Activated T-helper 1 cell treated with anti-CD3 and anti-CD28 coated beads, Interleukin-2, amount 50 U/mL, for 16 hours (primary cell): Measurements from ENCODE around the gene CCNG2.
"Not testable (repeated sequence)": the region's sequence is repeated elsewhere in the genome, so short reads cannot be mapped to it uniquely, and the experiment has no call there.

Experiments
- DNase-seq, 2 donors: peaks; one replicate each; pipeline ENCODE4 v3.0.0-alpha.2; 2020; ENCODE audit warnings: low read depth in 1 of 2, low spot score in 1 of 2

The CCNG2 gene

DNA sequence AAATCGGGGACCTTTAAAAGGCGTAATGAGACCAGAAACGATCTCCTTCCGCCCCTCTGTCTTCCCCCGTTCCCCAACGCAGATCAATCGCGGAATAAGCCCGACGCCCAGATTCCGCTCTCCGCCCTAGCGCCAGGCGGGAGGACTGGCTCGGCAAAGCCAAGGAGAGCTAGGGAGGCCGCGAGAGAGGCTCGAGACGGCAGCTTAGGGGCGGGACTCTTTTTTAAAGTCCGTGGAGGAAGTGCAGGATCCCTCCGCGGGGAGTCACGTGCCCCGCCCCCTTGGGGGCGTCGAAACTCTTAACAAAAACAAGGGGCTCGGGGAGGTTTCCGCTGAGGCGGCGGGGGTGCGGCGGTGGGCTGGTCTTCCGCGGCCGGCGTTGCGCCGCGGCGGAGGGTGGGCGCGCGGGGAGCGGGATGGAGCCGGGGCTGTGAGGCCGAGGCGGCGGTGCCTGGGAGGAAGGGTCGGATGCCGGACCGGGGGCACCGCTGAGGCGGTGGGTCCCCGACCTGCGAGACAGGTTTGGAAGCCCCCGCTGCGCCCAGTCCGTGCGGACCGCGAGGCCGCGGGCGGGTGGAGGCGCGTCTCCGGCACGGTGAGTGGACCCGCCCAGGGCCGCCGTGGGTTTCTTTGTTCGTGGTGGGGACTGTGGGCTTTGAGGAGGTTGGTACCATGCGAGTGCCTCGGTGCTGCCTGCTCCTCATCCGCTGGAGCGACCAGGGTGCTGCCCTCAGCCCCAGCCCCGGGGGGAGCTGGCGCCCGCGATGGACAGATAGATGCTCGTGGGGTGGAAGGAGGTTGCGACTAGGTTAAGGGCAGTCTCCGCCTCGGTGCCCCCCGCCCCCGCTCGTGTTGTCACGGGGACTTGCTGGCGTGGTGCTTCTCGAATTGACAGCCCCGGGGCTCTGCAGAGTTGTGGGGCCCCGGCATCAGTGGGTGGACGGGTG, at the start of gene CCNG2:
CCNG2 (plus strand) TSS at position 296 of the 947 bp plus-strand sequence. CDS start 1,326 bp downstream, outside the sequence.
- peak; percentile 58 to 72 for DNase-seq

DNA sequence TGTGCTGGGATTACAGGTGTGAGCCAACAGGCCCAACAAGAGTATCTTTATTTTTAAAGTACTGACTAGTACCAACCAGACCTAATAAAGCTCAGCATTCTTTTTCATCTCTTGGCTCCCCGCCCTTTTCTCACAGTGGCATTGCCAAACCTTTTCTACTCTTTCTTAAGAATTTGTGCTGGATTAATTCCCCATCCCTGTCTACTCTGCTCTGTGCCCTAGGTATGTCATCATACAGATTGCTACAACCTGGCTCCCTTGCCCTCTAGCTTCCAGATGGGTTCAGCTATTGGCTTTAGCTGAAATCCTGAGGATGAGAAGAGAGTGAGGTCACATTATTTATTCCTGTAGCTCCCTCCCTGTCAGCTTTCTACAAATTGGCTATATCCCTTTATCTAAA, 46.3 kb upstream of the CCNG2 start:
- no peak for DNase-seq

DNA sequence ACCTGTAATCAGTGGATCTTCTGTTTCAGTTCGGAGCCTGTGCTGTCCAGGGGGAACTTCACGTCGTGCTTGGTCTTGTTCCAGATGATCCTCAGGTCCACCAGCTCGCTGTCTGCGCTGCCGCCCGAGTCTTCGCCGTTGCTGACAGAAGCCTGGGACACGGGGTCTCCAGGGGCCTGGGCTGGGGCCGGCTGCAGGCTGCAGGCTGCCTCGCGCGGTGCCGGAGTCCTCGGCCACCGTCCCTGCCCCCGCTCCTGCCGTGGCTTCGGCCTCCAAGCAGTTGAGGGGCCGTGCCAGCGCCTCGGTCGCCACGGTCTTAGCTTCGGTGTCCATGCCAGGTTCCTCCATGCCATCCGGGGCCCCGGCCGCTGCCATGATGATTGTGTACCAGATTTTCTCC, 43.9 kb upstream of the CCNG2 start:
- no peak for DNase-seq

DNA sequence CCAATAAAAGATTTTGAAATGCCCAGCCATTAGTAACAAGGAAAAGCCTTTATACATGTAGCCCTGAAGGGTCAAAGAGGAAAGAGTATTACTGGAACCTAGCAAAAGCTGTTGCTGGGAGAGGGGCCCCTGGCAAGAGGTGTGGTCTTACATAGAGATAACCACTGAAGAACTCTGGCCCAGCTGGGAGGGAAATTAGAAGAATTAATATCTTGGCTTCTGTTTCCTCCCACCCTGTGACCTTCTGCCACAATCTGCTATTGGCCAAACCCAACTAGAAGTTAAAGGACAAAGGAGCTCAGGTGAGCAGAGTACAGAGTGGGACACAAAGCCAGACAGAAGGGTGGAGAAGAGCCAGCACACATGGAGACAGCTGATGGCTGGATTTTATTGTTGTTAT, 39.3 kb upstream of the CCNG2 start:
- DNase-seq: no peak

GRCh38 chr4:77120886-77121508, 36.0 kb upstream of the CCNG2 start:
- DNase-seq: no peak

DNA sequence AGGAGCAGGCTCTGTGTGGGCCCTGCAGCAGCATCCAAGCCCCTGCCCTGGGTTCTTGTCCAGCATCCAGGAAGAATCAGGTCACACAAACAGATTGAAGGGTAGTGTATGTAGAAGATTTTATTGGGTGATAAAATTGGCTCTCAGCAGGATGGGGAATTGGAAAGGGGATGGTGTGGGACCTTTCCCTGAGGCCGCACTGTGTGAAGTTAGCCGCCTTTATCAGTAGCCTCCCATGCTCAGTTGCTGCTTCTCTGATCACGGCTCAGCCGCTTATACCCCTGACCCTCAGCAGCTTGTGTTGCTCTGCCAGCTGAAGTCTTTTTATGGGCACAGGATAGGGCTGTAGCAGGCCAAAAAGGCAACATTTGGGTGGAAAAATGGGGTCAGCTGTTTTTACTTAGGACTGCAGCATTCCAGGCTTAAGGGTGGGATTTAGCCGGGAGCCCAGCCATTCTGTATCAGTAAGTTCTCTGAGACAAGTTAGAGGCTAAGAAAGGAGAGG, 35.2 kb upstream of the CCNG2 start:
- DNase-seq: no peak

DNA sequence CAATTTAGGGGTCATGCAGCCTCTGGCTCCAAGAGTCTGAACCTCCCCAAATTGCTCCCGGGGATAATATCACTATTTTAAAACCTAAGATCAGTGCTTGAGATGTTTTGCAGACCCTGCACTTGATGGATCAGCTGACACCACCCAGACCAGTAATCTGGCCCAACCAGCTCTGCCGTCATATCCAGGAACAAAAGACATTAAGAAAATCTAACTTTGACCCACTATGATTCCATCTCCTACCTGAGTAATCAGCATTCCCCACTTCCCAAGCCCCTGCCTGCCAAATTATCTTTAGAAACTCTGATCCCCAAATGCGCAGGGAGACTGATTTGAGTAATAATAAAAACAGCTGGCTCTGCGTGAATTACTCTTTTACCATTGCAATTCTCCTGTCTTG, 34.4 kb upstream of the CCNG2 start:
- DNase-seq: no peak

- DNase-seq: no peak
Observed at GRCh38 chr4:77123411-77123810, 33.6 kb upstream of the CCNG2 start.

DNA sequence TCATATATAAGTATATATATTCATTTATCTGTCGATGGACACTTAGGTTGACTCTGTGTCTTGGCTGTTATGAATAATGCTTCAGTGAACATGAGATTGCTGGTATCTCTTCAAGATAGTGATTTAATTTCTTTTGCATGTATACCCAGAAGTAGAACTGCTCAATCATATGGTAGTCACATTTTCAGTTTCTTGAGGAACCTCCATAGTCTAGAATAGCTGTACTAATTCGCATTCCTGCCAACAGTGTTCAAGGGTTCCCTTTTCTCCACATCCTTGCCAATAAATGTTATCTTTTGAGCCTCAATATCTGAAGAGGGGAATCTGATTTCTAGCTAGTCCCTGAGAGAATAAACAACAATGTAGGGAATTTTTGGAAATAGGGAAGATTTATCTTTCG, 32.4 kb upstream of the CCNG2 start:
- no peak for DNase-seq

DNA sequence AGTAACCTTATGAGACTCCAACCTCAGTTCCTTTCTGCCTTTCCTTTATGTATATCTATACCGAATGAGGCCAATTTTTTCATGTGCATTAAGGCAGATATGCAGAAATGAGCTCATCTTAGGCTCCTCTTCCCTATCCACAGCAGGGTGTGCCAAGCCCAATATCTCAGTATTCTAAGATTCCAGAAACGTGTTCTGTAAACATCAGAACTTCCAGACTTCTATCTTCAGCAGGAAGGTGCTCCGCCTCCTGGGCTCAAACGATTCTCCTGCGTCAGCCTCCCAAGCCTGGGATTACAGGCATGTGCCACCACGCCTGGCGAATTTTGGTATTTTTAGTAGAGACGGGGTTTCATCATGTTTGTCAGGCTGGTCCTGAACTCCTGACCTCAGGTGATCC, 31.0 kb upstream of the CCNG2 start:
- no peak for DNase-seq

DNA sequence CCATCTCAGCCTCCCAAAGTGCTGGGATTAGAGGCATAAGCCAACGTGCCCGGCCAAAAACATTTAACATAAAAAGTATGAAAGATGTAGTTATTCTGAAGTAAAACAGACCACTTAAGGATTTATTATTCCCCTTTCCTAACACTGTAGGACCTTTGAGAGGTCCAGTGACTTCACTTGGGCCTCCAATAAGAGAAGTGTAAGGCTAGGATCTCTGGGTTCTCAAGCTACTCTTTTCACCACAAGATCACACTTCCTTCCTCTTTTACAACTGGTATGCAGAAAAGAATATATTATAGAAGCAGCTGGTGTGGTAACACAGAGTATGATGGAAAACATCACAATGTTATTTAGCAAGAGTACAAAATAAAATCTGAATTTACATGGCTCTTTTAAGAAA, 30.2 kb upstream of the CCNG2 start:
- no peak for DNase-seq

DNA sequence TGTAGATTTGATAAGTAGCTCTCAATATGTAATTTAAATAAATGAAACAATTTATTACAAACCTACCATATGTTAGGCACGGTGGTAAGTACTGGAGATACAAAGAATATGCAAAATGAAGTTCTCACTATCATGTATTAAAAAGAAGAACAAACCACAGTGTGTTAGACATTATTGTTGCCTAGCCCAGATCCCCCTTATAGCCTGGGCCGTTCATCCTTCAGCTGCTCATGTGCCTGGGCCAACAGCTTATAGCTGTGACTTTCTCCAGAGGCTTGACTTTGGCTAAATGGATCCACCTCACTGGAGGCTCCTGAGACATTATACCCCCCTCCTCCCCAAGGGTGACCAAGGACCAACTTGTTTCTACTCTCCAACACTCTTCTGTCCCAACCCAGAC, 29.8 kb upstream of the CCNG2 start:
- no peak for DNase-seq

DNA sequence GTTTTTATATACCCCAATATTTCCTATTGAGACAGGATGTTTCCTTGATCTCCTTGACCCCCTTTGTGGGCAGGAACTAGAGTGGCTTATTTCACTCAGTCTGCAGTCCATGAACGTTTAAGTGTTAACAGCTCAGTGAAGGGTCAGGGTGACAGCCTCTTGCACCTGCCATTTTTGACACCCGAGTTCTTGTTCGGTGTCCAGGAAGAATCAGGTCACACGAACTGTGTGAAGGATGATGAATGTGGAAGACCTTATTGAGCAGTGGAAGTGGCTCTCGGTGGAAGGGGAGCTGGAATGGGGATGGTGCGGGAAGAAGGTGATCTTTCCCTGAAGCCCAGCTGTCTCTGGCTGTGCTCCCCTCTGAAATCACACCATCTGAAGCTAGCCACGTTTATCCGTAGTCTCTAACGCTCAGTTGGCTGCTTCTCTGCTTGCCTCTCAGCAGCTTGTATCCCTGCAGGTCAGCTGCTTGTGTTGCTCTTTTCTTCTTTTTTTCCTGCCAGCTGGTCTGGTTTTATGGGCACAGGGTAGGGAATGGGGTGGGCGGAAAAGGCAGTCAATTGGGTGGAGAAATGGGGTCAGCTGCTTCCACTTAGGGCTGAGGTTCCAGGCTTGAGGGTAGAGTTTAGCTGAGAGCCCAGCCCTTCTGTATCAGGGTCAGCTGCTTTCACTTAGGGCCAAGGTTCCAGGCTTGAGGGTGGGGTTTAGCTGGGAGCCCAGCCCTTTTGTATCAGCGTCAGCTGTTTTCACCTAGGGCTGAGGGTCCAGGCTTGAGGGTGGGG, 29.0 kb upstream of the CCNG2 start:
- DNase-seq: no peak

DNA sequence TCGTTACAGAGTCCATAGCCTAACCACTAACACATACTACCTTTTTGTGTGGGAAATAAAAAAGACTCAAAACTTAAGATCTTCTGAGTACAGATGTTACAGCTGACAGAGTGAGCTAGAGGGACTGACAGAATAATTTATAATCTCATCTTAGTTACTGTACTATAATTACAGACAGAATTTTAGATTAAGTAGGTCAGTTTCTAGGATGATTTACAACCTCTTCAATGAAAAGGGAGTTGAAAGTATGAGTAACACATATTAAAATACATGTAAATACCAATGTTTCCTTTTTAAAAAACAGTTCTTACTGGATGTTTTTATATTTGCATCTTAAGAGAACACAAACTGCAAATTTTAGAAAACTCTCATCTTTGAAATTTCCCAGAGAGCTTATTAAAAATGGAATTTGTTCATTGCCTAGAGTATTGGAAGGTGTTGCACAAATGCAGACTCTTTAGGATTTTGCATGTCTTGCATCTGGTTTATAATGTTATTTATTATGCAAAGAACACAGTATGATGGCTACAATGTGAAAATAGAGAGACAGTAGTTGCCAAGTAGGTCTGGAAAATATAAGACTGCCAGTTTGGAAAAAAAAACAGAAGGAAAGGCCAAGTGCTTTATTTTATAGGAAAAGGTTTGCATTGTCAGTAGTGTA, 24.2 kb upstream of the CCNG2 start:
- DNase-seq: no peak

GRCh38 chr4:77137448-77137847, 19.6 kb upstream of the CCNG2 start:
- DNase-seq: not testable (repeated sequence)

DNA sequence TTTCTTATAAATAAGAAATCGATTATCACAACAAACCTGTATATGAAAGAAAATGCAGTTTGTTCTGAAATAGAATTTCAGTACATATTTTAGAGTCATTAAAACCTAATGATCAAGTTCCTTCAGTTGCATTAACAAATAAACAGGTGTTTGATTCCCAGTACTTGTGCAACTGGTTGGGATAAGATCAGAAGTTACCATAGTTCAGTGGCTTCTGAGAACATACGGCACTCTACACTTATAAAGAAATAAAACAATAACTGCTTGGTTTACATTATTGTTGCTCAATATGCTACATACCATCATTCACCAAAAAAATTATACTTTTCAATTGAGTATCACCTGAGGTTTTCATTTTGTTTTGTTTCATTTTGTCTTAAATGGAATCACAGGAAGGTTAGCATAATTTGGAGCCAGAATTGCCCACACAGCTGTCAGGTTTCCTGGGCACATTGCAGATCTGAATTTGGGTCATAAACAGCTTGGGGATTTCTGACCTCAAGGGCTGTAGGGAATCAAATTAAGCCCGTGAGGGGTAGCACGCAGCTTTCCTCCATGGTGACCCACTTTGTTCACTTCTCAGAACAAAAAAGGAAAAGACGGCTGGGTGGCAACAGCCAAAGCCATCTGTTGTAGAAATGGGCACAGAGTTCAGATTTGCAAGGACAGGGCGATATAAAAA, 14.9 kb upstream of the CCNG2 start:
- DNase-seq: no peak

- DNase-seq: no peak
Observed at GRCh38 chr4:77142646-77143028, 14.4 kb upstream of the CCNG2 start.

GRCh38 chr4:77143091-77143490, 13.9 kb upstream of the CCNG2 start:
- DNase-seq: no peak

DNA sequence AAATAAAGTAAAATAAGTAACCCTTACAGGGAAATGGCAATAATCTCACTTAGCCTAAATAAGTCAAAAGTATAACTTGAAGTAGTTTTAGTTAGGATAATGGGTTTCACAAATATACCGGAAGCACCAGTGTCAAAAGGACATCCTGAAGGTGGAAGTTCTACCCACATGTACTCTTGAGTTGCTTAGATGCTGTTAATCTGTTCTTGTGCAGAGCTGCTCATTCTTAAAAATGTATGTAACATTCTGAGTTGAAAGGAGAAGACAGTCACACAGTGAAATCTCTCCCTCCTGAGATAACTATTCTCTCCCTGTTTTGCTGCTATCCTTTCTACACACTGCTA, 11.2 kb upstream of the CCNG2 start:
- no peak for DNase-seq

- no peak for DNase-seq
Observed at GRCh38 chr4:77146186-77147078, 10.6 kb upstream of the CCNG2 start.
